GM19455 (cell line): ENCODE measurements around the gene CHODL.

ENCODE experiments used
- ATAC-seq: cut with Tn5 transposase; IDR thresholded peaks from one replicate; pipeline ENCODE4 v1.9.1; 2021; ENCODE audit not compliant: unreplicated experiment

Gene CHODL, protein sequence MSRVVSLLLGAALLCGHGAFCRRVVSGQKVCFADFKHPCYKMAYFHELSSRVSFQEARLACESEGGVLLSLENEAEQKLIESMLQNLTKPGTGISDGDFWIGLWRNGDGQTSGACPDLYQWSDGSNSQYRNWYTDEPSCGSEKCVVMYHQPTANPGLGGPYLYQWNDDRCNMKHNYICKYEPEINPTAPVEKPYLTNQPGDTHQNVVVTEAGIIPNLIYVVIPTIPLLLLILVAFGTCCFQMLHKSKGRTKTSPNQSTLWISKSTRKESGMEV

DNA sequence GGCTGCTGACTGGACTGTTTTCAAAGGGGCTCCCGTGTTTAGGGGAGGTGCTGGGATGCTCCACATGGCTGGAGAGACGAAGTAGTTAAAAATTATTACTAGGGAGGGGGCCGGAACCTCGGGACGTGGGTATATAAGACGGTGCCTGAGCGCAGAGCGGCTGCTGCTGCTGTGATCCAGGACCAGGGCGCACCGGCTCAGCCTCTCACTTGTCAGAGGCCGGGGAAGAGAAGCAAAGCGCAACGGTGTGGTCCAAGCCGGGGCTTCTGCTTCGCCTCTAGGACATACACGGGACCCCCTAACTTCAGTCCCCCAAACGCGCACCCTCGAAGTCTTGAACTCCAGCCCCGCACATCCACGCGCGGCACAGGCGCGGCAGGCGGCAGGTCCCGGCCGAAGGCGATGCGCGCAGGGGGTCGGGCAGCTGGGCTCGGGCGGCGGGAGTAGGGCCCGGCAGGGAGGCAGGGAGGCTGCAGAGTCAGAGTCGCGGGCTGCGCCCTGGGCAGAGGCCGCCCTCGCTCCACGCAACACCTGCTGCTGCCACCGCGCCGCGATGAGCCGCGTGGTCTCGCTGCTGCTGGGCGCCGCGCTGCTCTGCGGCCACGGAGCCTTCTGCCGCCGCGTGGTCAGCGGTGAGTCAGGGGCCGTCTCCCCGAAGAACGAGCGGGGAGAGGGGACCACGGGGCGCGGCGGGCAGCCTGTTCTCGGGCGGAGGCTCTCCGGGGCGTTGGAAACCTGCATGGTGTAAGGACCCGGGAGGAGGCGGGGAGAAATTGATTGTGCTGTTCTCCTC, at the start of gene CHODL:
Gene CHODL, plus strand, starts transcription at position 163 of the 793 bp plus-strand sequence. Its CDS starts 391 bp downstream, at position 554.
- no peak for ATAC-seq

DNA sequence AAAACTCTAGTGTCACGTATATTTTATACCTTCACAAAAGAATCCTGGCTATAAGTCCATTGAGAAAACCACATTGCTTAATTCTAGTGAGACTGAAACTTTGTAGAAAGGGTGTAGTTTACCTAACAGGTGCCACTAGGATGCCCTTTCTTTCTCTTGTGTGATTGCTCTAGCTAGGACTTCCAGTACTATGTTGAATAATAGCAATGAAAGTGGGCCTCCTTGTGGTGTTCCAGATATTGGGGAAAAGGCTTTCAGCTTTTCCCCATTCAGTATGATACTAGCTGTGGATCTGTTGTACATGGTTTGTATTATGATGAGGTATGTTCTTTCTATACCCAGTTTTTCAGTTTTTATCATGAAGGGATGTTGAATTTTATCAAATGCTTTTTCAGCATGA, 39.7 kb upstream of the CHODL start:
- no peak for ATAC-seq

DNA sequence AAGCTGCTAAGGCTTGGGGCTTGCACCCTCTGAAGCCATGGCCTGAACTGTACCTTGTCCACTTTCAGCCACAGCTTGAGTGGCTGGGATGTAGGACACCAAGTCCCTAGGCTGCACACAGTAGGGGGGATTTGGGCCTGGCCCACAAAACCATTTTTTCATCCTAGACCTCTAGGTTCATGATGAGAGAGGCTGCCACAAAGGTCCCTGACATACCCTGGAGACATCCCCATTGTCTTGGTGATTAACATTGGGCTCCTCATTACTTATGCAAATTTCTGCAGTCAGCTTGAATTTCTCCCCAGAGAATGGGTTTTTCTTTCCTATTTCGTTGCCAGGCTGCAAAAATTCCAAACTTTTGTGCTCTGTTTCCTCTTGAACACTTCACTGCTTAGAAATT, 26.3 kb upstream of the CHODL start:
- ATAC-seq = no peak

DNA sequence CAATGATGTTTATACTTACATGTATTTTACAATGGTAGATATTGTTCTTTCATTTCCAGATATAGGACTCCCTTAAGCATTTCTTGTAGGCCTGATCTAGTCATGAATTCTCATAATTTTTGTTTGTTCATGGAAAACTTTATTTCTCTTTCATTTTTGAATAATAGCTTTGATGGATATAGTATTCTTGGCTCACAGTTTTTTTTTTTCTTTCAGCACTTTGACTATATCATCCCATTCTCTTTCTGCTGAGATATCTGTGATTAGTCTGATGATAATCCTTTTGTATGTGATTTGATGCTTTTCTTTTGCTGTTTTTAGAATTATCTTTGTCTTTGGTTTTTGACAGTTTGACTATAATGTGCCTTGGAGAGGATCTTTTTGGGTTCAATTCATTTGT, 24.1 kb upstream of the CHODL start:
- ATAC-seq = no peak

DNA sequence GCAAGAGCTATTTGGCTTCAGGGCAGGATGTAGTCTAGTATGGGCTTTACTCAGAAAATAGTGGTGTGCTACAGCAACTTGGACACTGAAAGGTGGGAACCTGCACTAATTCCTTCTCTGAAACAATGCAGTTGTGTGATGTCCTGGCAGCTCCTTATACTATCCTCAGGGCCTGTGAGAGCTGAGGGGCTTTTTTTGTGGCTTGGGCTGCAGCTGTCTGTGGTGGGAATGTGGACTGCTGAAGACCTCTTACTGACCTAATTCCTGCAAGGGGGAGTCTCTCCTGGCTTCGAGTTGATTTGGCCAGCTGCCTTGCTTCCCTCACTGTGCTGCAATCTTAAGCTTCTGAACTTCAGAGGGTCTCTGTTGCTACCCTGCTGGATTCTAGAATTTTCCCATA, 22.3 kb upstream of the CHODL start:
- ATAC-seq = no peak

DNA sequence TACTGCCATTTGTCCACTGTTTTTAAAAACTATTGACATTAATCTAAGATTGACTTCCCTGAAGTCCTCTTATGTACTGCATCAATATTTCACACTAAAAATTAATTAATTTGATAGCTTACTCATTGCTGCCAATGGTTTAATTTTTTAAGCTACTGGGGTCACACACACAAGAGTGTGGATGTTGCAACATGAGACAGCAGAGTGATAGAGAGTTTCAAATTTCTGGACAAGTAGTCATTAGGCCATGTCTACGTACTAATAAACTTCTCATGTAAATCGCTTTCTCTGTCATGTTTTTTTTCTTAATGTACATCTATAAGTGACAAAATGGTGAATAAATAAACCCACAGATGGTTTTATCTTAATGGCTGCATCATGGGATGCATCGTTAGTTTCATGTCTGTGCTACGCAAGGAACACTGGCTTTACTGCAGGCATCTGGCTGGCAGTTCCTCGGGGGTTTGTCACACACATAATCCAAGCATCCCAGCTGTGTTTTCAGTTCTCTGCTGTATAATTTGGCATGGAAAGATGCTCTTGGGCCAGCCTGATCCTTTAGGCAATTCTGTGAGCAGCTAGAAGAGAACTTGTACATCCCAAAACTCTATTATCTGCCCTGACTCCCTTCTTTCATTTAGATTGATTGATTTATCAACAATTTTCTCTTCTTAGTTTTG, 16.4 kb upstream of the CHODL start:
- no peak for ATAC-seq

DNA sequence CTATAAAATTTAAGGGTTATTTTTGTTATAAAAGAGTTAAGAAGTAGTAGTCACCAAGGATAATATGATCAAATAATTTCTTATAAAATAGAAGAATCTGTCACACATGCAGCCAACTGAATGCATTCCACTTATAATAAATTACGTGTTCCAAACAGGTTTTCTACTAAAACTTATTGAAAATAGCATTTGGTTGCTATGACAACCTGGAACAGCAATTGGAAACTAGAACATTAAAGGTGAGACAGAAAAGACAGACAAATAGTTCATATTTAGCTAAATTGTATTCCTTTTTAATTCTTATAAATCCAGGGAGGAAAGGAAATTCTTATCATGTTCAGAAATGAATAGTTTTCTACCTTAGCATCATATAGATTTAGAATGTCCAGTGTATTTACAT, 9.1 kb upstream of the CHODL start:
- ATAC-seq = no peak

DNA sequence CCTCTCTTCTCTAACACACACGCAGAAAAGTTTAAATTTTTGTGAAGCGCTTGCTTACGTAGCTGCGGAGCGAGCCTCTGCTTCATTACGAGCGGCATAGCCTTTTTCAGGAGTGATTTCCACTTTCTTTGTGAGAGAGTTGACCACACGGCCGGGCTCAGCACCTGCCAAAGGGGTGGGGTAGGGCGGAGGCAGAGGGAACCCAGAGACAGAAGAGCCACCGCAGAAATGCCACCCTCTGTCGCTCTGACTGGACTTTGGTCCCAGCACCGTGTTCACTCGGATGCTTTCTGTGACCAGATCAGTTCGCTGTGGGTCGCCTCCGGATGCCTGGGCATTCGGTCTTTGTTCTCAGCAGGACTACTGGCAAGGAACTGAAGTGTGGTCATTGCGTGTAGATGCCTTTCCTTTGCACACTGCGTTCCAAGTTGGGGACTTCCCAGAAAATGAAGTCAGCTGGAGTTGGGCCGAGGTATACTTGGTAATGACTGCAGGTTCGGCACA, 883 bp downstream of the CHODL start:
- ATAC-seq = no peak

DNA sequence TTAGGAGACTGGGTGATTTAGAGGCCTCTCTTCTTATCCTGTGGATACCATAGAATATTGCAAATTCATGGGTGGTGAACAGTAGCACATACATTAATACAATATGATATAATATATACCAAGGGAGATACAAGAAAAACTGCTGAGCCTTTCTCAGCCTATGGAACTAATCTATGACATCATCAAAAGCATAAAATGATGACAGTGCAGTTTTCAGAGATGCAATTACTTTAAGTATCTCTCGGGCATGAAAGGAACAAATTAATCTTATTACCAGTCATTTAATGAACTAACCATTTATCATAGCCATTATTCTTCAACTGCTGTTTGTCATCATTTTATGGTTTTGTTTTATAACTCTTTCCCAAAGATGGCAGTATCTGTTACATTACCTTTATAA, 3.5 kb downstream of the CHODL start:
- ATAC-seq = no peak

DNA sequence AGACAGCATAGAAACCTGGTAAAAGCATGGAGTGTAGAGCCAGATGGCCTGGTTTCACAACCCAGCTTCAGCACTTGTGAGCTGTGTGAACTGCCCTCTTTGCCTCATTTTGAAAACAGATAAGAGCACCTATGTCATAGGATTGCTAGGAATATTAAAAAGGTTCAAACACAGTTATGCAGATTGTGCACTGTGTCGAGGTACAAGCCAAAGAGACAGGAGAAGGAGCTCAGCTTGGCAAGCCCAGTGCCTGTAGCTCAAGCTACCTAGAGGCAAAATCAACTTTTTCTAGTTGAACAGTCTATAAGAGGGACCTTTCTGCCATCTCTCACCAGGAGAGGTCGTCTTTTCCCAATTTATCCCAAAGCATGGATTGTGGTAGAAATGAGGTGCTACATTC, 5.0 kb downstream of the CHODL start:
- no peak for ATAC-seq

DNA sequence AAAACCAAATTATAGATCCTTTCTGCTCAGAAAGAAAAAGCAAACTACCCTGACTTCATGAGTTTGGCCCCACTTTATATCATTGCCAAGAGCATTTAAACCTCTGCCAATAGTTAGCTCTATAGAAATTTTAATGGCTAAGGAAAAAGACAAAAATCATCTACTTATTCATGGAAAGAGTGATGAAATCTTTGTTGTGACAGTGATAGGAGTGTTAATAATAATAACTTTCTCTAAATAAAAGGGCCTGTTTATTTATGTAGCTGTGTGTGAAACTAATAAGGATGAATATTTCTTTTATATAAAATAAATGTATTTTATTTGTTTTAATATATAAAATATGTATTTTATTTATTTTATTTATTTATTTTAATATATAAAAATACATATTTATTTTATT, 6.4 kb downstream of the CHODL start:
- ATAC-seq = no peak

DNA sequence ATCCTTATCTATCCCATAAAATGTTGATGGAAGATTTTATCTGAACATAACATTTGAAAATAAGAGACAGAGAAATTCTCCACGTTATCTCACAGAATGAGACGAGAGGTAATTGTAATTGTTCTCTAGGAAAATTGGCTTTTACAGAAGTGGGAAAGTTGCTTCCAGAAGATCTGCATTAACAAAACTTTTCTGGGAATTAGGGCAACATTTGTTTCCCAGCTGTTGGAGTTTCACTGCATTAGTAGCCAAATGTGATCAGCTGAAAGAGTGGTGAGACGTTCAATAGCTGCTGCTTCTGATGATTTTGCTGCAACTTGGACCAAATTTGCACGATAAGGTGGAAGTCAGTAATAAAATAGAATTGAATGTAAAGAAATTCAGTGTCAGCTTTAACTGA, 7.6 kb downstream of the CHODL start:
- no peak for ATAC-seq

DNA sequence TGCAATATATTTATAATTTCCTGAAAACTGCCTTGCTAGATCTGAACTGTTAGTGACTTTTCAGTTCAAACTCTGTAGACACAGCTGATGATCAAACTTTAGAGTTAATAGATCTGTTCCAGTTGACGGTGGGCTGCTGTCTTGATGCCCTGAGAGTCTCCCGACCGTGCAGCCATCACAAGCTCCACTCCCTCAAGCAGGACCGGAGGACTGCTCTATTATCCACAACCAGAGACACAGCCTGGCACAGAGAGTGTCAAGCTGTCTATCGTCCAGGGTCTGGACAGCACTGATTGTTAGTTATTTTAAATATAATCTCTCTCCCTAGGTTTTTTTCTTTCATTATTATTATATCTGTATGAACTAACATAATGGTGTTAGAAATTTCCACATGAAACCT, 8.0 kb downstream of the CHODL start:
- no peak for ATAC-seq

DNA sequence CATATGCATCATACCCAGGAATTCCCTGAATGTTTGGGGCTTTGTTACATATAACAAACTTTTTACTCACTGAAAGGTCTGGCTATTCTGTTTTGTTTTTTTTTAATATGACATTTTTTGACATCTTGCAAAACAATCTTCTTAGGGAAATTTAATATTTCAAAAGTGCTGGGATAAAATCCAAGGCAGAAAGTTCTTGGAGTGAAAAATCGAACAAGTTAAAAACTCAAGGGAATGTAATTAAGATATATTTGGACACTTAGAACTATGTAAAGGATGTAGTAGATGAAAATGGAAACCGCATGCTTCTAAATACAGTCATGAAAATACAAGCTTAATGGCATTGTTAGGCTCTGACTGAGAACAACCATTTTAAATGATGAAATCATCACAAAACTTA, 8.6 kb downstream of the CHODL start:
- ATAC-seq = no peak

DNA sequence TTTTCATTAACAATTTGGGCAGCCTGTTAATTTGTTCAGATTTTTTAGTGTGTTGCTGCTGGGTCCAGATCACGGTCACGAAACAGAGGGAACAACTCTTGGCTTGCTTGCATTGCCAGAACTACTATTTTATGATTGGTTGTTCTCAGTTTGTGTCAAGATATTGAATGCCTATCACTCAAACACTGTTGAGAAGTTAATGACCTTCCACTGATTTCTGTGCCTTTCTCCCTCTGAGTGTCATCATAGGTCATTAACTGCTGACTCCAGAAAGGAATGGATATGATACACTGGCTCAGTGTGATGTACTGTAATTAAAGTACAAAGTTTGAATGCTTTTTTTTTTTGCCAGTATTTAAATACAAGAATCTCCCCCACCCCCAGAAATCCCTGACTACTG, 9.2 kb downstream of the CHODL start:
- ATAC-seq = no peak

DNA sequence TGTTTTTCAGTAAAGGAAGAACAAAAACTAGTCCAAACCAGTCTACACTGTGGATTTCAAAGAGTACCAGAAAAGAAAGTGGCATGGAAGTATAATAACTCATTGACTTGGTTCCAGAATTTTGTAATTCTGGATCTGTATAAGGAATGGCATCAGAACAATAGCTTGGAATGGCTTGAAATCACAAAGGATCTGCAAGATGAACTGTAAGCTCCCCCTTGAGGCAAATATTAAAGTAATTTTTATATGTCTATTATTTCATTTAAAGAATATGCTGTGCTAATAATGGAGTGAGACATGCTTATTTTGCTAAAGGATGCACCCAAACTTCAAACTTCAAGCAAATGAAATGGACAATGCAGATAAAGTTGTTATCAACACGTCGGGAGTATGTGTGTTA, 21.3 kb downstream of the CHODL start:
- no peak for ATAC-seq

DNA sequence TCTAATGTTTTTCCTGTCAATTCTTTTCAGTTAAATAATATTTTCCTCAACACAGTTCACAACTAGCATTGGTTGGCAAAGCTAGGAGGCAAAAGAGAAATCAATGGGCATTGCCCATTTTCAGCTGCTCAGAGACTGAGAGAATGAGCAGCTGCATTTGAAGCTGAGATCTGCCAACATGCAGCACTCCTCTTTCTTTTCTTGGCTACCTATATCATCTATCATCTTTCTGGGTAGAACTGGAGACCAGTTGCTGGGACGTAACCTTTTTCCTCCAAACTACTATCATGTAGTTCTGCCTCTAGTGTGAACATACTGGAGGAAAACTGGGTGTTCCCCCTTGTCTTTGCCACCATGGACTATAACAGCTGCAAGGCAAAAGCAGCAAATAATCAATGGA, 22.9 kb downstream of the CHODL start:
- no peak for ATAC-seq

DNA sequence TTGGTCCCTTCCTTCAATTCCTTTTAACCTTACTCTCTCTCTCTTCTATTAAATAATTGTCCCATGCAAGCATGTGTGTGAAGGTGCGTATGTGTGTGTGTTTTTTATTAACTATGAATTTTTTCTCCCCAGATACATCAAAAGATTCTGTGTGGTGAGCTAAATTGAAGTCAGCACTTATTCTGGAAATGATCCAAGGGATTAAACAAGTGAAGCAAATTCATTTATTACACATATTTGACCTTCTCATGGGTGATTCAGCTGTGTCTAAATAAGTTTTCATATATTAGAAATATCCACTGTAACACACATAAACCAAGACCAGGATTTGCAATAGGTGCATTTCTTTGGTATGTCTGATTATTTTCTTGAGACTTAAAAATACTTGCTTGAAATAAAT, 24.3 kb downstream of the CHODL start:
- no peak for ATAC-seq

DNA sequence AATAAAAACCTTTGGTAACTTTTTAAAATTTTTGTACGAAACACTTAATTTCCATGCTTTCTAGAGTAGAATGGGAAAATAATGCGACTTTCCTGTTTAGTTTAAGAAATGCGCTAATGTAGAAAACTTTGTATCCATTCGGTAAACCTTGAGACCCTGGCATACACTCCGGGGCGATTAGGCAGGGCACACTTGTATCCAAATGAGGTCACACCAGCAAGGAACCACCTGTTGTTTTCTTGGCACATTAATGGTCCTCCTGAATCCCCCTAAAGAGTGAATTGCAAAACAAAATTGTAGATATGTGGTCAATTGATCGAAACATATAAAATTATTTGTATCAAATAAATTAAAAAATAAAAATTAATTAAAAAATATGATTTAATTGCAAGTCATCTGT, 25.2 kb downstream of the CHODL start:
- ATAC-seq = no peak

DNA sequence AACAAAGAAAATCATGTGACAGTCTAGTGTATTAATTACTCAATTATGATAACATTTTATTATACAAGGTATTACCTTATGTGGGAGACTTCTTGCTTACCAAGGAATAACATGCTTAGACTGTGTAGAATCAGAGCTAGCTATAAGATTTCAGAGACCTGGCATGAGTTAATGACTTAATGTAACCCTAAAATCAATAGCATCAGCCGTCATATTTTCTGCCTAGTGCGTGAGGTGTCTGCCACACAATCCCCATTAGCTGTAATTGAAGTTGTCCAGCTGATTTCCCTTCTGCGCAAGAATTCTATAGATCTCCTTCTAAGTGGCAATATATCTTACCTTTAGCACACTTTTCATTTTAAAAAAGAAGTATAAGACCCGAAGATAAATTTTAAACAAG, 28.8 kb downstream of the CHODL start:
- ATAC-seq = no peak

DNA sequence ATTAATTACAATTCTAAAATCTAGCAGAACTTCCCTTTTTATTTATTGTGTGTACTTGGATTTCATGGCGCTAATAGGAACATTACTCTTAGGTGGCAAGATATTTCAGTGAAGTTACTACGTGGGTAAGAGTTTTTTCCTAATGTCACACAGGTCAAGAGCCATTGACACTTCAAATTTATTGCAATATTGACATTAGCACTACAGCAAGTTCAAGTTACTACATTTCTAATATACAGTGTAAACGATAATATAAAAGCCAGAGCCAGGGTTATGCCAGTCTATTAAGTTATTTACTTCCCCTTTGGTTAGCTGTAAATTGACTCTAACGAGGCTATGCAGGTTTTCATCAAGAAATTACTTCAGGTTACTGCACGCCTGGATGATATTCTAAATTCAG, 29.7 kb downstream of the CHODL start:
- no peak for ATAC-seq

DNA sequence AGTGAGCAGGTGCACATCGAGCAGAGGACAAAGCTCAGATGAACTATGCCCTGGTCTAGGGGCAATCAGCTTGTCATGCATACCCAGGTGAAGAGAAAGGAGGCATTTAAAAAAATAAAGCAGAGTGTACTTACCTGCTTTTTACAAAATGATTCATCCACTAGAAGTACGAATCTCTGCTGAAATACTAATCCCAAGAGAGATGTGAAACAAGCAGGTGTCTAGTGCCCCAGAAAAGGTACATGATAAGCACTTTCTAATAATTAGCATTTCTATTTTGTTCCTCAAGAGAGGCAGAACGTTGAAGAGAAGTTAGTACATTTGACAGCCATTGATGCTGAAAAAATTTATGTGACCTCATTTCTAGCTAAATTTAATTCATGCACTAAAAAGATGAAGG, 31.1 kb downstream of the CHODL start:
- no peak for ATAC-seq
